Ureter (tissue), 1 donor: Measurements from ENCODE around the gene PTX3. TPM values are rescaled to one million over a fixed set of nuclear protein-coding genes. Genes with fewer than 3 reads are reported as not detected.

Experiments used
- DNase-seq: peaks from one replicate; pipeline ENCODE4 v3.0.0-alpha.2; 2020; ENCODE audit warnings: low spot score
- total RNA-seq: library from RNA; stranded (reverse); gene quantifications from one replicate; pipeline ENCODE4 v1.2.4, GENCODE V29; 2023
- donor health status: DM: yes; HTN: yes; CAD: no.

Gene PTX3
- total RNA-seq, 1 donor from 2014 or later = 2.1 TPM

DNA sequence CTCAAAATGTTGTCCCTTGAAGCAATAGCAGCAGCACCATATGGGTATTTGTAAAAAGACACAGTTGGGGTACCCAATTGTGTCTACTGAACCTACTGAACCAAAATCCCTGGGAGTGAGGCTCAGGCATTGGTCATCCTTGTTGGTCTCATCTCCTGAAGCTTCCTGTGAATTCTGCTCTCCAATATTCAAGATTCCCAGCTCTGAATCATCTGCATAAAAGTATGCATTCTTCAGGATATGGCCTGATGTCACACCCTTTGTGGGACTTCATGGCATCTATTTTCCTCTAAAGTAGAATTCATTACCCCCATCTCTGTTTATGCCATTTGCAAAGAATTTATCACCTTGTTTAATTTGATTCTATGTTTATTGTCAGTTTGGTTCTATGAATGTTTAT lies 13.3 kb upstream of the PTX3 start:
- no peak for DNase-seq

DNA sequence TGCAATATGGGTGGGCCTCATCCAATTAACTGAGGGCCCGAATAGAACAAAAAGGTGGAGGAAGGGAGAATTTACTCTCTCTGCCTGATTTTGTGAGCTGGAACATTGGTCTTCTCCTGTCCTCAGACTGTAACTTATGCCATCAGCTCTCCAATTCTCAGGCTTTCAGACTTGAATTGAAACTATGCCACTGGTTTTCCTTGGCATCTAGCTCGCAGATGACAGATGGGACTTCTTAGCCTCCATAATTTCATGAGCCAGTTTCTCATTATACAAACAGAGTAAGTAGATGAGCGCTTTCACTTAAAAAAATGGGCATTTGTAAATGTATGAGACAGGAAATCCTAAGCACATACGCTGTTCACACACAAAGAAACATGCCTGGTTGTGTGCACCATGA lies 8.7 kb upstream of the PTX3 start:
- DNase-seq = no peak

- DNase-seq = no peak
Observed at GRCh38 chr3:157428853-157429252, 7.8 kb upstream of the PTX3 start.

- no peak for DNase-seq
Observed at GRCh38 chr3:157429708-157430107, 6.9 kb upstream of the PTX3 start.

DNA sequence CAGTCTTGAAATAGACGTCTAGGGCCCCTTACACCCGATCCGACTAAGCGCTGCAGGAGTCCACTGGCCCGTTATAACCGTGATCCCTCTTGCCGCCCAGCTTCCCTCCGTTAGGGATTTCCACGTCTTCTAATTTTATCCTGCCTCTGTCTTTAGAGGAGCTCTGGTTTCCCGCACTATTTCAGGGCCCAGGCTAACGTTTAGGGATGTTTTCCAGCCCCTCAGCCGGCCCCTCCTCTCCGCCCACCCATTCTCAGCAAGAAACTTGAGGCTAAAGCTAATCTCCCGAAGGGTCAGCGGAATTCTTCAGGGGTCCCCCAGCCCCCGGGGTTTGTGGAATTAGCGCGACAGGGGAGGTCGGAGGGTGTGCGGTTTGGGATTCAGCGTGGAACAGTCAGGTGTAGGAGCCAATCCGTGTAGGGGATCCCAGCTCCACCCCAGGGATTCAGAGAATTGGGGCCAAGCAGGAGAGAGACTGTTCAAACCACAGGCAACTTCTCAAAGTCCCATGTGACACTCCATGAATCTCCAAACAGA lies 1.6 kb downstream of the PTX3 start:
- DNase-seq = no peak

DNA sequence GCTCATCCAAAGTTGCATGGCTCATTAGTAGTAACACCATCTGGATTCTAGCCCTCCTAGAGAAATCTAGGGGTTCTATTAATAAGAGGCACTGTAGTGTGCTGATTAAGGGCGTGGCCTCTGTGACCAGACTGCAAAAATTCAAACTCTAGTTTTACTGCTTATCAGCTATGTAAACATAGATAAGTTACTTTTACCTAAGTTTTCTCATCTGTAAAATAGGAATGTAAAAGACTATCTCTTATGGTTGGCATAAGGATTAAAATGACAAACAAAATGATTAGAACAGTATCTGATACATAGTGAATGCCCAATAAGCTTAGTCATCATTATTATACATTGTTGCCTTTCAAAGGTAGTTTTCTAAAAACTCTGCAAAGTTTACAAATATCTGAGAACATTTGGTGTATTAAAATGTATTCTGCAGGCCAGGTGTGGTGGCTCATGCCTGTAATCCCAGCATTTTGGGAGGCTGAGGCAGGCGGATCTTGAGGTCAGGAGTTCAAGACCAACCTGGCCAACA lies 4.5 kb downstream of the PTX3 start:
- DNase-seq = no peak

GRCh38 chr3:157442729-157443128 lies 6.1 kb downstream of the PTX3 start:
- no peak for DNase-seq

DNA sequence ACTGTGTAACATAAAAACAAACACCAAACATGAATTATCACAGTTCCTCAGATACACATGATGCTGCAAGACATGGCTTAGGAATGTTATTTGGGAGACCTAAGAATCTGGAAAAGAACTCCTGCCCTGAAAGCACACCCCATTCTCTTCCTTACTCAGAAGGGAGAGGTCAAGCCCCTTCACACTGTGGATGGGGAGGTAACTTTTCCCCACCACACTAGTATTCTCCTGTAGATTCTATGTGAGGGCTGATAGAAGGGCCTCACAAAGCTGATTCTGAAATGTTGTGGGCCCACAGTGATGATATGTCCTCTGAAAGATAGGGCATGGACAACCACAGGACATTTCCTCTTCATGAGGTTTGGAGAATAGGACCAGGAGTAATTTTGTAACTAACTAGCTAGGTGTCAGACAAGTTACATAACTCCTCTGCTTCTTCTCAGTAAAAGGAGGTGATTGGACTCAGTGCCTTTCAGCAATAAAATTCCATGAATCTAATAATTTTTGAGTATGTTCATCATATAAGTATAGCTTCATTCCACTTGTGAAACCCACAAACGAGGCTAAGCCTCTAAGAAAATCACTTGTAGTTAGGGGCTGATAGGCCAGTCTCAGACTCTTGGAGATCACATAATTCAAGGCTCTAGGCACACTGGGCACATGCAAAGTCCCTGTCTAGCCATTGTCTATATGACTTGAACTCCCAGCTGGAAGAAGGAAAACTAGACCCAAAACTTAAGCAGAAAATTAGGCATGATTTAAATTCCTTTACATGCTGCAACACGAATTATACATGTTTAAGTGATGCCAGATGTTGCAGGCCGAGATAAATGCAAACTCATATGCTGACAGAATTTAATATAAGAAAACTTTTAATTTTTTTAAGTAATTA lies 7.5 kb downstream of the PTX3 start:
- no peak for DNase-seq

- no peak for DNase-seq
Observed at GRCh38 chr3:157444797-157445184, 8.1 kb downstream of the PTX3 start.

DNA sequence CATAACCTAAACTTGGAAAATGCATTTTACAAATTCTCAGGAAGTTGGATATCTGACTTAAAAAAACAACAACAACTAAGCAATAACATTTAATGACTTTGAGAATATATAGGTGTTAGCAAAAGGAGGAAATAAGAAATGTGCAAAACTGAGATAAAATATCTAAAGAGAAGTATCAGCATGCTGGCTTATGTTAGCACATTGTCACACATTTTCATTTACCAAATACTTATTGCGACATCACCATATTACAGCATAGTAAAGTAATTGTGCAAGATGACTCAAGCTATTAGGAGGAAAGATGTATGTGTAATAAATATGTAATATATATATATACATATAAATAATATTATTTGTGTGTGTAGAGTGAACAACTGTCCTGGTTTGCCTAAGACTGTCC lies 9.2 kb downstream of the PTX3 start:
- no peak for DNase-seq

DNA sequence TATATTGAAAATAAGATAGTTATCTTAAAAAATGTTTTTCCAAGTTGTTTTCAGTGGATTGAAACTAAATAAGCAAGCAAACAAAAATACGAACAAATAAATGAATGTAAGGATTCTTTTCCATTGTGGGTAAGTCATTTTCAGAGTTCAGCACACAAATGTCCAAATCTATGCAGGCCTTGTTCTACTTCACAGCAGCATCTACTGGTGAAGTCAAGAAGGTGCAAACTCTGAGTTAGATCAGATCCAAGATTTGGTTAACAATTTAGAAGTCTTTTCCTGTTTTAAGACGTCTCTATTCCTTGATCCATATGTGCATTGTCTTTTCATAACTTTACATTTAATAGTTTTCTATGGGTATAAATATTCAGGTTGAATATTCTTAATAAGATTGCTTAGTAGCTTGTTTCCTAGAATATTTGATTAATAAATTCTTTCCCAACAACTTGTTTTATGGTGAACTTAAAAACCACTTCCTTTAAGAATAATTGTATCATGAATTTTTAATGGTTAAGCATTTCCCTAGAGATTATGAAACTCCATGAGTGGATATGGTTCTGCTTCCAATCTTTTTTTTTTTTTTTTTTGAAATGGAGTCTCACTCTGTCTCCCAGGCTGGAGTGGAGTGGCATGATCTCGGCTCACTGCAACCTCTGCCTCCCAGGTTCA lies 10.5 kb downstream of the PTX3 start:
- no peak for DNase-seq

DNA sequence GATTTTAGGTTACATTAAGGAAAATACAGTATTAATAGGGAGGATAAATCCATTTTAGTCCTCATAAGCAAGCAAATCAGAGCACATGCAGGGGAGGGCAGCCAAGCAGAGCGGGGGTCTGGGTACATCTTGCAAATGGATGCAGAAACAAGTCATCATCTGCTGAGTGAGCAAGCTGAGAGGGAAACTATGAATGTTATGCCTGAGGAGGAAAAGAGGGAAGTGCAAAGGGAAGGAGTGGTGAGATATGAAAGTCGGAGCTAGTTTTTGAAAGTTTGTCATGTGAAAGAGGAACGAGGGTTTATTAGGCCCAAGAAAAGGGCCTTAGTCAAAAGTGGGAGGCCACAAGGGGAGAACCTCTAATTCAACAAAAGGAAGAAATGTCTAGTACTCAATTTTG lies 15.4 kb downstream of the PTX3 start:
- DNase-seq = no peak

- DNase-seq = no peak
Observed at GRCh38 chr3:157453824-157454223, 17.2 kb downstream of the PTX3 start.

GRCh38 chr3:157459706-157460105 lies 23.1 kb downstream of the PTX3 start:
- DNase-seq = no peak

- no peak for DNase-seq
Observed at GRCh38 chr3:157460253-157460652, 23.6 kb downstream of the PTX3 start.

- DNase-seq = no peak
Observed at GRCh38 chr3:157463816-157464215, 27.2 kb downstream of the PTX3 start.

DNA sequence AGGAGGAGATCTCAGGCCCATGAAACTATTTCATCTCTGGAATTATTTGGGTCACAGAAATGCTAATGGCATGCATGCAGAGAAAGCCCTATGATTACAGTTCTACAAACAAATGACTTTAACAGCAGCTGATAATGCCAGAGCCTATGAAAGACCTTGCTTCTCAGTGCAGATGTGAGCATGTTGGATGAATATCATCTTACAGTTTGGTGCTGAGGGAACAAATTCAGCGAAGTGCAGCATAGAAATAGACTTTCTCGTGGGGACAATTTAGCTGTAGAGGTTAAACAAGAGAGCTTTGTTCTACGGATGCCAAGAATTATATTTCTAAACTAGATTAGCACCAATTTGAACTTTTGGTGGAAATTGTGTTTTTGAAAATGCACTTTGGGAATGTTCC lies 27.7 kb downstream of the PTX3 start:
- DNase-seq = no peak

DNA sequence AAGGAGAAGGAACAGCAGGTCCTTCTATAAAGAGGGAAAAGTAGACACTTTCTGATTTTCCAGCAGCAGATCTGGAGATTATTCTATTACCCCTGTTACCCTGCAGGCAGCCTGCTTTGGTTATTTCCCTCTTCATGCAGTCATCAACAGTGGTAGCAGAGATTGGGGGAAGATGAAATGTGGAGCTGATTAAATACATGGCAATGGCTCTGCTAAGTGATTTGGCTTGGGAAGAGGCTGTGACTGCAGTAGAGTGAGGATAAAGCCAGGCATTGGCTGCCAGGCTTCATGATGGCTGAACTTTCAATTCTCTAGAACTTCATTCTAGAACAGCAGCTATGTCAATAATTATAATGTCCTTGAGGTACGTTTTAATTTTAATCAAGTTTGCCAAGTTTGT lies 29.1 kb downstream of the PTX3 start:
- no peak for DNase-seq

DNA sequence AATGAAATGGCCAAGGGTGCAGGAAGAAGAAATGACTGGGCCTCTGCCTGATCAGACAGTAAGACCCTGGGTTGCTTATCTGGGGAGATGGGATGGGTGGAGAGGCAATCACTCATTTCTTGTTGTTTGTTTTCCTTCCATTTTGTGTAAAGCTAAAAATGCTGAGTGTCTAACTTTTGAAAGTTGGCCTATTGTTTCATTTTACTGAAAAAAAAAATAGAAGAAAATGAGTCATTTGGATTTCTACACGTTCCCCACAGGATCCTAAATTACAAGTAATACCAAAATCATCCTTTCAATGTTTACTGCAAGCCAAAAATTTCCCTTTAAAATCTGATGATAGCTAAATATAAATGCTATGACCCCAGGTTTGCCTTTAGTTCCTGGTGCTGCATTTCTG lies 30.6 kb downstream of the PTX3 start:
- no peak for DNase-seq

GRCh38 chr3:157469561-157470294 lies 33.1 kb downstream of the PTX3 start:
- DNase-seq = no peak

DNA sequence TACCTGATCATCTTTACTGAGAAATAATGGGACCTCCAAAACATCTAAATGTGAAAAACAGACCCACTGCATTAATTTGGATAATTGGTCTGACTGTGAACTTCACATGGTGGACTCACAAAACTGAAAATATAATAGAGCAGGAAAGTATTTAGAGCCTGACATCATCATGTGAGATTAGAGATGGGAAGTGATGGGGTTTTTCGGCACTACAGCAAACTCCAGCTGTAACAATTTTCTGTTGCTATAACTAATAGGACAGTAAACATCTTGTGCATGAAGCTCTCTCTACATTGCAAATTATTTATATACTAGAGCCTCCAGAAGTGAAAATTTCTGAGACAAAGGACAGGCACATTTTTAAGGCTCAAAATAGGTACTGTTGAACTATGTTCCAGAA lies 34.4 kb downstream of the PTX3 start:
- DNase-seq = no peak

DNA sequence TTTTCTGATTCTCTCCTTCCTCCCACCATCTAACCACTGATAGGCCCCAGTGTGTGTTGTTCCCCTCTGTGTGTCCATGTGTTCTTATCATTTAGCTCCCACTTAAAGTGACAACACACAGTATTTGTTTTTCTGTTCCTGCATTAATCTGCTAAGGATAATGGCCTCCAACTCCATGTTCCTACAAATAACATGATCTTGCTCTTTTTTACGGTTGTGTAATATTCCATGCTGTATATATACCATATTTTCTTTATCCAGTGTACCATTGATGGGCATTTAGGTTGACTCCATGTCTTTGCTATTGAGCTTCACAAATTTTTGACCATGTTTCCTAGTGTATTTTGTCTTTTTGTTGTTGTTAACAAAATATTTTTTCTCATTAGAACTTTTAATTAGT lies 36.0 kb downstream of the PTX3 start:
- no peak for DNase-seq
